GM21360 (cell line): ENCODE measurements around the gene TLCD3B.

Experiments
- ATAC-seq: cut with Tn5 transposase; IDR thresholded peaks from one replicate; pipeline ENCODE4 v1.9.1; 2021; ENCODE audit warnings: mild to moderate bottlenecking, moderate library complexity; ENCODE audit not compliant: unreplicated experiment

The TLCD3B gene

GRCh38 chr16:30006659-30007377 is 24.3 kb downstream of the TLCD3B start:
- ATAC-seq = no peak

GRCh38 chr16:30006095-30006473 is 25.0 kb downstream of the TLCD3B start:
- ATAC-seq = no peak

- no peak for ATAC-seq
Measured at GRCh38 chr16:30005341-30006094, 25.6 kb downstream of the TLCD3B start.

- no peak for ATAC-seq
Measured at GRCh38 chr16:30004811-30005242, 26.2 kb downstream of the TLCD3B start.

GRCh38 chr16:30004424-30004776 is 26.7 kb downstream of the TLCD3B start:
- ATAC-seq = no peak

GRCh38 chr16:30003670-30004423 is 27.2 kb downstream of the TLCD3B start:
- no peak for ATAC-seq

- no peak for ATAC-seq
Measured at GRCh38 chr16:30002614-30003346, 28.3 kb downstream of the TLCD3B start.

- no peak for ATAC-seq
Measured at GRCh38 chr16:30000735-30001631, 30.1 kb downstream of the TLCD3B start.

- ATAC-seq = no peak
Measured at GRCh38 chr16:29999605-30000004, 31.5 kb downstream of the TLCD3B start.

GRCh38 chr16:29996766-29997250 is 34.3 kb downstream of the TLCD3B start:
- no peak for ATAC-seq

GRCh38 chr16:29995911-29996765 is 34.9 kb downstream of the TLCD3B start, which contains the start of gene INO80E:
Gene INO80E (plus strand): TSS chr16:29996241. CDS start chr16:29996311, 70 bp downstream.
- peak; percentile 79 for ATAC-seq

- peak; percentile 26 for ATAC-seq
Measured at GRCh38 chr16:29995324-29995910, 35.7 kb downstream of the TLCD3B start, which contains the start of gene HIRIP3. Gene HIRIP3 (minus strand): TSS chr16:29995617. CDS start chr16:29995605, 12 bp downstream.

GRCh38 chr16:29994600-29995323 is 36.3 kb downstream of the TLCD3B start:
- ATAC-seq = peak; percentile 25

- ATAC-seq = no peak
Measured at GRCh38 chr16:29993903-29994599, 37.0 kb downstream of the TLCD3B start.

GRCh38 chr16:29993191-29993902 is 37.7 kb downstream of the TLCD3B start:
- ATAC-seq = no peak

- no peak for ATAC-seq
Measured at GRCh38 chr16:29992344-29992967, 38.6 kb downstream of the TLCD3B start.
